SJCRH30 (cell line): Measurements from ENCODE around the gene MS4A8. TPM values are rescaled to one million over a fixed set of nuclear protein-coding genes. Genes with fewer than 3 reads are reported as not detected.
"Not testable (repeated sequence)": the region's sequence is repeated elsewhere in the genome, so short reads cannot be mapped to it uniquely, and the experiment has no call there.

Experiments used
- DNase-seq, 2 experiments: peaks; one replicate each; pipeline ENCODE4 v3.0.0-alpha.2; 2015 to 2020
- H3K27ac ChIP-seq: fragments of 250-450 bp; sonication (Bioruptor Pico); 2 replicates; pipeline ENCODE4 v1.5.1; 2020; ENCODE audit warnings: mild to moderate bottlenecking, moderate library complexity
- H3K27me3 ChIP-seq: fragments of 250-450 bp; sonication (Bioruptor Pico); 2 replicates; pipeline ENCODE4 v1.5.1; 2020; ENCODE audit warnings: mild to moderate bottlenecking, moderate library complexity
- H3K36me3 ChIP-seq: fragments of 250-450 bp; sonication (Bioruptor Pico); 2 replicates; pipeline ENCODE4 v1.5.1; 2020; ENCODE audit warnings: mild to moderate bottlenecking, moderate library complexity
- H3K4me1 ChIP-seq: fragments of 250-450 bp; sonication (Bioruptor Pico); 2 replicates; pipeline ENCODE4 v1.5.1; 2020; ENCODE audit warnings: mild to moderate bottlenecking, moderate library complexity
- H3K4me3 ChIP-seq: fragments of 250-450 bp; sonication (Bioruptor Pico); 2 replicates; pipeline ENCODE4 v1.5.1; 2020; ENCODE audit warnings: mild to moderate bottlenecking, moderate library complexity
- H3K9me3 ChIP-seq: fragments of 250-450 bp; sonication (Bioruptor Pico); replicated peaks from 2 replicates; pipeline ENCODE4 v1.5.1; 2020; ENCODE audit warnings: mild to moderate bottlenecking, moderate library complexity
- total RNA-seq: library from RNA; depleted of rRNA; stranded (reverse); fragments of >200 nt; shearing (Covaris generic); gene quantifications from 2 replicates; pipeline ENCODE4 v1.2.3, GENCODE V29; 2014

Gene MS4A8
- total RNA-seq, 1 experiment from 2014 or later = not detected

DNA sequence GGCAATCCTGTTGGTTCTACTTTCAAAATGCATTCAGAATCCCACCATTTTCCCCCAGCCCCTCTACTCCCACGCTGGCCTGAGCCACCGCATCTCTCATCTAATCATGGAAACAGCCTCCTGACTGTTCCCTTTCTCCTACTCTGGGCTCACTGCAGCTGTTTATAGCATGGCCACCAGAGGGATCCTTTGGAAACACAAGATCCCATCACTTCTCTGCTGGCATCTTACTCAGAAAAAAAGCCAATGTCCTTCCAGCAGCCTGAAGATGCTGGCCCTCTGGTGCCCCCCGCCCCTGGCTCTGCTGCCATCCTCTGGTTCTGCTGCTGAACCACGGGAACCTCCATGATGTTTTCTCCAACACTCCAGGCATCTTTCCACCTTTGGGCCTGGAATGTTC is 11.1 kb downstream of the MS4A8 start:
- Histone ChIP-seq H3K27me3 (no peaks in the 10 kb centered on the region), H3K4me3 (no peak overlapping the region), H3K4me1 (no peaks in the 10 kb centered on the region), H3K36me3 (no peaks in the 10 kb centered on the region), H3K27ac (no peak overlapping the region), H3K9me3 (no peaks in the 10 kb centered on the region)
- DNase-seq = no peak

DNA sequence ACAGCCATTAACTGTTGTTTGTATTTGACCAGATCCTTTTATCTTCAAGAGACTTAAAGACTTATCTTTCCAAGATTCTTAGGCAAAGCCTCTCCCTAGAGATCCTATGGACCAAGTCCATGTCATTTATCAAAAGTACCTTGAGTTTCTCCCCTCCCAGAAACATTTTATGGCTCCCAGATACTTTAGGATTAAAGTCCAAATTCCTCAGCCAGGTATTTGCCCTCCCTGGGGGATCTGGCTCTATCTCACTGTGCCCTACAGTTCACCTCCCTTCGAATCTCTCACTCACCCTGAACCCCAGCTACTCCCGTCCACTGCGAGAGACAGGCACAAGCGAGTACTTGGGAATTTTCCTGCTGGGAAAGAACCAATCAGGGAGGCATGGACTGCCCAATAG is 11.9 kb downstream of the MS4A8 start:
- Histone ChIP-seq H3K9me3 (no peaks in the 10 kb centered on the region), H3K27me3 (no peaks in the 10 kb centered on the region), H3K4me1 (no peaks in the 10 kb centered on the region), H3K4me3 (no peak overlapping the region), H3K36me3 (no peaks in the 10 kb centered on the region), H3K27ac (no peak overlapping the region)
- no peak for DNase-seq

DNA sequence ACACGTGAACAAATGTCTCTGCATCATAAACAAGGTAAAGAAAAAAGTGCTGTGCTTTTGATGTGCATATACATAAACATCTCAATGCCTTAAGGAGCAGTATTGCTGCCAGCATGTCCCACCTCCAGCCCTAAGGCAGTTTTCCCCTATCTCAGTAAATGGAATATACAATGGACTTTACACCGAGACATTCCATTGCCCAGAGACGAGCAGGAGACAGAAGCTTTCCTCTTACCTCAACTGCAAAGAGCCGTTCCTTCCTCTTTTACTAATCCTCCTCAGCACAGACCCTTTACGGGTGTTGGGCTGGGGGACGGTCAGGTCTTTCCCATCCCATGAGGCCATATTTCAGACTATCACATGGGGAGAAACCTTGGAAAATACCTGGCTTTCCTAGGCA is 14.0 kb downstream of the MS4A8 start:
- not testable (repeated sequence) for H3K27ac ChIP-seq, H3K9me3 ChIP-seq, H3K36me3 ChIP-seq, H3K27me3 ChIP-seq, H3K4me3 ChIP-seq, DNase-seq, H3K4me1 ChIP-seq

DNA sequence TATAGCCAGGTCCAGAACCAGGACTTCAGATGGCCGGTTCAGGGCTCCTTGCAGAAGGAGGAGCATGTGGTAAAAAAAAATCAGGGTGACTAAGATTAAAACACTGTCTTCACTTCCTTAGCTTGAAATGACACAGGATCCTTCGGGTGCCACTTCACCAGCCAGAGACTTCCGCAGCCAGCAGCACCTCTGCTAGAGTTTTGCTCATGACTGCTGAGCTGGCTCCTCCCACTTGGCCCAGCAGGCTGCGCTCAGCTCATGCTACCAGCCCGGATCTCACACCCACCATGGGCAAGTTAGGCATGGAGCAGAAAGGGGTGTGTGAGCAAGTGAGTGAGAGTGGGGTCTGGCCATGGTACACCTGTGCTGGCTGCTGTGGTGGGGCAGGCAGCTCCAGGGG is 18.5 kb downstream of the MS4A8 start:
- no peak for DNase-seq
- H3K27me3 ChIP-seq = no peaks in the 10 kb centered on the region; the same call in 1 of the 2 replicates
- no peak overlapping the region for H3K27ac ChIP-seq
- no peaks in the 10 kb centered on the region for H3K36me3 ChIP-seq
- no peak overlapping the region for H3K4me3 ChIP-seq
- no peaks in the 10 kb centered on the region for H3K9me3 ChIP-seq
- H3K4me1 ChIP-seq = no peaks in the 10 kb centered on the region

DNA sequence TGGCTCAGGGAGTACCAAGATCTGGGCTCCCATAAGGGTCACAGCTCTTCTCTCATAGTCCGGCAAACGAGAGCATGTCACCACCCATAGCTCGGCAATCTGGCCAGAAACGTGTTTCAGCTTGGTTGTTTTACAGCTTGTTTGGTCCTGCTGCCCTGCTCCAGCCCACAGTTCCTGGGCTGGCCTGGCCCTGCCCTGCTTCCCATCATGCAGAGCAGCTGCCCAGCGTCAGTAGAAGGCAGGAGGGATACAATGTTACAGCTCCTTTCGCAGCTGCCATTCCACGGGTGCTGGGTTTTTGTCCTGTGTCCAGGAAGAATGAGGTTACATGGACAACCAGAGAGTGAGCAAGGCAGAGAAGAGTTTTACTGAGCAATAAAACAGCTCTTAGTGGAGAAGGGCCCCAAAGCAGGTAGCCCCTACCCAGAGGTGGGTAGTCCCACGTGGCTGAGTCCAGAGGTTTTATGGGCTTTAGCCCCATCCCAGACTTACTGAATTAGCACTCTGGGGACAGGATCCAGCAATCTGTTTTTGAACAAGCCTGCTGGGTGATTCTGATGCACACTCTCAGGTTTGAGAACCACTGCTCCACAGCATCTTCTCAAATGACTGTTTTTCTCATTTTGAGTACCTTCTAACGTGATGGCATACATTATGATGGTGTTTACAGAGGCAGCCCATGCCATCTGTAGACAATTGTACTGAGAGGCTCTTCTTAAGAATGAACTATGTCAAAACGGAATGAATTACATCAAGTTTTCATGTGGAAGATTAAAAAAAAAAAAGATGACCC is 19.3 kb downstream of the MS4A8 start:
- H3K27me3 ChIP-seq = no peaks in the 10 kb centered on the region; the same call in 1 of the 2 replicates
- no peak overlapping the region for H3K27ac ChIP-seq
- no peak overlapping the region for H3K4me3 ChIP-seq
- H3K36me3 ChIP-seq = no peaks in the 10 kb centered on the region
- no peaks in the 10 kb centered on the region for H3K4me1 ChIP-seq
- H3K9me3 ChIP-seq = no peaks in the 10 kb centered on the region
- DNase-seq = no peak

DNA sequence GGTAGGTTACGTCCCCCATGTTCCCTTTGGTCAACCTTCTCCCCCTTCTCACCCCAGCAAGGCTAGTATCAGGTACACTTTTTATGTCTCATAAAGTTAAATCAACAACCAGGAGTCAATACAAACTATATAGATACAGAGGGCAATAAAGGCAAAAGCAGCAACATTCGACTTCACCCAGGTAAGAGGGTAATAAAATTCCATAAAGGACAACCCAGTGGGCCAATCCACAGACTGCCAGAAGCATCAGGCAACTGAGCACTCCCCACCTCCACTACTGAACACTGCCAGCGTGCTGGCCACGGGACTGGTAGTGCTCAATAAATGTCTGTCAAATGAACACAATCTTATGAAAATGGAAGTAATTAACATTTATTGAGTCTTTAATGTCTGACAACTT is 20.0 kb downstream of the MS4A8 start:
- no peaks in the 10 kb centered on the region for H3K9me3 ChIP-seq
- no peaks in the 10 kb centered on the region for H3K4me1 ChIP-seq
- DNase-seq = no peak
- H3K4me3 ChIP-seq = no peak overlapping the region
- no peaks in the 10 kb centered on the region; the same call in 1 of the 2 replicates for H3K27me3 ChIP-seq
- no peaks in the 10 kb centered on the region for H3K36me3 ChIP-seq
- H3K27ac ChIP-seq = no peak overlapping the region

DNA sequence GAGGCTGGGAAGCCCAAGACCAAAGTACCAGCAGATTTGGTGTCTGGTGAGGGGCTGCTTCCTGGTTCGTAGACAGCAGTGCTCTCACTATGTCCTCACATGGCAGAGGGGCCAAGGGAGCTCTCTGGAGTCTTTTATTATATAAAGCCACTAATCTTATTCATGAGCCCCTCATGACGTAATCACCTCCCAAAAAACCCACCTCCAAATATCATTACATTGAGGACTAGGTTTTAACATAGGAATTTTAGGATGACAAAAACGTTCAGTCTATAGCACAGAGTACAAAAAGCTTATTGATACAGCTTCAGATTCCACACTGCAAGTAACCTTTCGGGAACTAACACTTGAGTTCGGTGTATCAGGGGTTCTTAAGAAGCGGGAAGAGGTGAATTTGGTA is 21.0 kb downstream of the MS4A8 start:
- Histone ChIP-seq H3K36me3 (no peaks in the 10 kb centered on the region), H3K27me3 (no peaks in the 10 kb centered on the region; the same call in 1 of the 2 replicates), H3K9me3 (no peaks in the 10 kb centered on the region), H3K27ac (no peak overlapping the region), H3K4me1 (no peaks in the 10 kb centered on the region), H3K4me3 (no peak overlapping the region)
- no peak for DNase-seq

DNA sequence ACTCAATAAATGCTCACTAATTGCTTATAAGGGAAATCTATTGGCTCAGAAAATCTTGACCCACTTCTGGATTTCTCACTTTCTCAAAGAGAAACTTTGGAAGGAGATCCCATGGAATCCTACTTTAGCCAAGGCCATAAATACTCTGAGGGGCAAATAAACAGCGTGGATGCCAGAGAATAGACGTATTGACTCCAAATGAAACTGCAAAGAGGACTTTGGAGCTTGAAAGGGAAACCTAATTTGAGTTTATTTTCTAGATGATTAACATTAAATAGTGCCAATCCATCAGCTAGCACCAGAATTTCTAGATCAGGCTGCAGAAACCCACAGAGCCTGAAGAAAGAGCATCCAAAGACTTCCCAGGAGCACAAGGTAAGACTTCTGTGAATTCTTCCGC is 25.0 kb downstream of the MS4A8 start, which contains the start of gene MS4A18:
Gene MS4A18, plus strand, starts transcription at position 301 of the 400 bp plus-strand sequence.
- H3K4me1 ChIP-seq = no peaks in the 10 kb centered on the region
- H3K36me3 ChIP-seq = no peaks in the 10 kb centered on the region
- H3K9me3 ChIP-seq = no peaks in the 10 kb centered on the region
- H3K27ac ChIP-seq = no peak within 1 kb of the TSS
- no peaks in the 10 kb centered on the region; the same call in 1 of the 2 replicates for H3K27me3 ChIP-seq
- DNase-seq = no peak
- no peak within 1 kb of the TSS for H3K4me3 ChIP-seq

DNA sequence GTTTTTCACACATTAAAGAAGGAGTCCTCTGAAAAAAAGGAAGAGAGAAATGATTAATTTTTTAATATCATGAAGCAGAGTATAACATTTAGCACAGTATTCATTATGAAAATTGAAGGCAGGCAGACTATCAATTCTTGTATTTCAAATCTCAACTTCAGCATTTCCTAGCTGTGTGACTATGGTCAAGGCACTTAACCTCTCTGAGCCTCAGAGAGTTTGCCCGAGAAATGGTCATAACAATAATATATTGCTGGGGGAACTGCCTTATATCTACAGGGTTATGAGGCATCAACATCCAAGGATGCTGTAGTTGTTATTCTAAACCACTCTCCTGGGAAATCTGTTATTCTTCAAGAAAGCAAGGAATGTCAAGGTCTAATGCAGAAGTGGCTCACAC is 26.2 kb downstream of the MS4A8 start:
- H3K27ac ChIP-seq = no peak overlapping the region
- no peaks in the 10 kb centered on the region for H3K4me1 ChIP-seq
- DNase-seq = no peak
- no peaks in the 10 kb centered on the region; the same call in 1 of the 2 replicates for H3K27me3 ChIP-seq
- no peaks in the 10 kb centered on the region for H3K9me3 ChIP-seq
- no peaks in the 10 kb centered on the region for H3K36me3 ChIP-seq
- H3K4me3 ChIP-seq = no peak overlapping the region

DNA sequence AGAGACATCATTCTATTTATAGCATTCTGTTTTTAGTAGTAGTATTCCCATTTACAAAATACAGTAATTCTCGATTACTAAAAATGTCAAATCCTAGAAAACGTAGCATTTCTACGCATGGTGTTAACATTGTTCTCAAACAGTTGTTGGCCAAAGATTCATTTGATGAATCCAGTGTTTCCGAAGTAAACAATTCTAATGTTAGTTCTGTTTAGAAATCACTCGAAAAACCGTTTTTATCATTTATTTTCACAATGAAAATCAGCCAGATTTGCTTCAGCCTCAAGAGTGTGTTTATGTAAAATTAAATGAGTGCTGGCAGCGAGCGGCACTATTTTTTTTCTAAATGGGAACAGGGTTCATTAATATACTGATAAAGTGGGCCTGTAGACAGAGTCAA is 32.2 kb downstream of the MS4A8 start:
- Histone ChIP-seq H3K4me1 (no peaks in the 10 kb centered on the region), H3K9me3 (no peaks in the 10 kb centered on the region), H3K36me3 (no peaks in the 10 kb centered on the region), H3K4me3 (no peak overlapping the region), H3K27ac (no peak overlapping the region), H3K27me3 (no peaks in the 10 kb centered on the region)
- no peak for DNase-seq

DNA sequence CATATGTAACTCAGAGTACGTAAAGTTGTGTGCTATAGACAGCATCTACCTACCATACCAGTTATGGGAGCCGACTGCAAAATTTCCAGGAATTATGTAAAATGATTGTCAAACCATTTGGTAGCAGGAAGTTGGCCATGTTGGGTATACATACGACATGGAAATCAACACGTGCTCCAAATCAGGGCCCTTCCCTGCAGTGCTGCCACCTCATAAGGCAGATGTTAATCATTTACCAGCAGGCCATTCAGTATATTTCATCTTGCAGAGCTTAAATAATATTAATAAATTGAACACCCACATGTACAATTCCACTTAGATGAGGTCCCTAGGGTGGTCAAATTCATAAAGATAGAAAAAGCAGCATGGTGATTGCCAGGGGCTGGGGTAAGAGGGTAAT is 34.9 kb downstream of the MS4A8 start:
- DNase-seq = no peak
- H3K4me1 ChIP-seq = no peaks in the 10 kb centered on the region
- no peak overlapping the region for H3K27ac ChIP-seq

DNA sequence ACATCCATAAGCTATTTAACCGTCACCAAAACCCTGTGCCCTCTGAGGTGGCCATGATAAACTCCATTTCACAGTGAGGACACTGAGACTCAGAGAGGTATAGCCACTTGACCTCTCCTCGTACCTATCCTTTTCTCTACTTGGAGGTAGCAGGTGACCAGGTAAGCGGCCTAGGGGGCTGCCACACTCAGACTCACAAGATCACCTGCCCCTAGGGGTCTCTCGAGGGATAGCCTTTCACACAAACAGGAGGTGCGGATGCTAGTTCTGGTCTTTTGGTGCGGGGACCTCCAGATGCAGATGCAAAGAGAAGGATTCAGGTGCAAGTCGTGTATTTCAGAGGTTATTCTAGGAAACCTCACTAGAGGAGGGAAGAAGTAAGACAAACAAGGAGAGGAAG is 39.7 kb downstream of the MS4A8 start:
- Histone ChIP-seq H3K4me1 (no peaks in the 10 kb centered on the region), H3K27me3 (no peaks in the 10 kb centered on the region), H3K36me3 (no peaks in the 10 kb centered on the region), H3K27ac (no peak overlapping the region), H3K4me3 (no peak overlapping the region), H3K9me3 (no peaks in the 10 kb centered on the region)
- no peak for DNase-seq

More for the DNA sequence above, 34.9 kb downstream of the MS4A8 start:
- Histone ChIP-seq H3K9me3 (no peaks in the 10 kb centered on the region), H3K4me3 (no peak overlapping the region), H3K36me3 (no peaks in the 10 kb centered on the region), H3K27me3 (no peaks in the 10 kb centered on the region)

DNA sequence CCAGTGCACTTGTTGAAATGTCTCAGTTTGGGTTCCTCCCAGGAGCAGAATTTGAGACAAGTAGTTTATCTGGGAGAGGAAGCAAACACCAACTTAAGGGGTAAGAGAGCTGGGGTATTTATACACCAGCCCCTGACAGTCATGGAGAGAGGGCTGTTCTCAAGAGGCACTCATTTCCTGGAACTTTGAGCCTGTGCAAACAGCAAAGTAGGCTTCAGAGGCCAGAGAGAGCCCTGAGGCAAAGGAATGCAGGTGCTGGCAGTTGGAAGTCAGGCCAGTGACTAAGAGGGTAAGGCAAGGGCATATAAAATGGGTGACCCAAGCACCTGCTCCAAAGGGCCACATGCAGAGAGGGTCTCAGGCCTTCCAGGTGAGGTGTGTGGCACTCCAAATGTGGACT is 41.2 kb downstream of the MS4A8 start:
- H3K4me3 ChIP-seq = no peak overlapping the region
- DNase-seq = no peak
- H3K4me1 ChIP-seq = no peaks in the 10 kb centered on the region
- no peaks in the 10 kb centered on the region for H3K27me3 ChIP-seq
- no peak overlapping the region for H3K27ac ChIP-seq
- H3K36me3 ChIP-seq = no peaks in the 10 kb centered on the region
- H3K9me3 ChIP-seq = no peaks in the 10 kb centered on the region

DNA sequence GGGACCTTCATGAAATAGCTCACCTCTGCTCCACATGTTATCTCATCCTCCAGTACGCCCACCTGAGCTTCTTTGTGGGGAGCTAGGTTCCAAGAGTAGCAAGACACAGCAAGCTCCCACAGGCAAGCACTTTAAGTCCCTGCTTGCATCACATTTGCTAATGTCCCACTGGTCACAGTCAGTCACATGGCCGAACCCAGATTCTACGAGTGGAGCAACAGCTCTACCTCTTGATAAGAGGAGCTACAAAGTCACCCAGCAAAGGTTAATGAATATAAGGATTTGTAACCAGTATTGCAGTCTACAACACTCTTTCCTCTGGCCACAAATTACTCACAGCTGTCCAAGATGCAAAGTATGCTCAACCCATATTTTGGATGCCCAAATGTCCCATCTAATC is 42.0 kb downstream of the MS4A8 start:
- H3K9me3 ChIP-seq = no peaks in the 10 kb centered on the region
- H3K4me1 ChIP-seq = no peaks in the 10 kb centered on the region
- H3K27me3 ChIP-seq = no peaks in the 10 kb centered on the region
- no peak for DNase-seq
- H3K27ac ChIP-seq = no peak overlapping the region
- H3K36me3 ChIP-seq = no peaks in the 10 kb centered on the region
- H3K4me3 ChIP-seq = no peak overlapping the region

DNA sequence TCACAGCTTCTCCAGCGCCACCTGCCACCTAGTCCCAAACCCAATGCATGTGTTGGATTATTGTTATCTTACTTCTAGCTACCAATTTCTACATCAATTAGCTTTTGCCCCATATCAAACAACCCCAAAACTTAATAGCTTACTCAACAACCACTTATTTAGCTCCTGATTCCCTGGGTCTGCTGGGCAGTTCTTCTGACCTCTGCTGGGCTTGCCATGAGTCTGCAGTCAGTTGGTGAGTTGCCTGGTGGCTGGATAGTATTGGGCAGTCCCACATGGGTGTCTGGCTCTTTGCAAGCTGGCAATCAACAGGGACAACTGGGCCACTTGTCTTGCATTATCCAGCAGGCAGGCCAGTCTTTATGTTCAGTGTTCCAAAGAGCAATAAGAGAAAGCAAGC is 43.6 kb downstream of the MS4A8 start:
- Histone ChIP-seq H3K4me3 (no peak overlapping the region), H3K27ac (no peak overlapping the region), H3K4me1 (no peaks in the 10 kb centered on the region), H3K27me3 (no peaks in the 10 kb centered on the region), H3K9me3 (no peaks in the 10 kb centered on the region), H3K36me3 (no peaks in the 10 kb centered on the region)
- no peak for DNase-seq

DNA sequence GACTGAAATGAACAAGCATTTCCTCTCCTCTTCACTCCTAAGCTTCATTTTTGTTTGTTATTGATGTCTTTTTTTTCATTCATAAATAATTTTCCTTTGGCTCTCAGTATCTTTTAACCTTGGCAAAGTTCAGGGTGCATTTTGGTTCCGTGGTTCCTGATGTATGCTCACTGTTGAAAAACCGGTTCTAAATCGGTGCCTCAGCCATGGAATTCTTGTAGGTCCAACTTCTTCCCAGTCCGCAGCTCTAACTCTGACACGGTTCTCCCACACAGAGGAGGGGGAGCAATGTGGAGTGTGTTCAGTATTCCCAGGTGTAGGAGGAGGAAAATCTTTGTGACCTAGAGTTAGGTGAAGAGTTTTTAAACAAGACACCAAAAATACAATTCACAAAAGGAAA is 44.7 kb downstream of the MS4A8 start:
- DNase-seq = no peak
- Histone ChIP-seq H3K27ac (no peak overlapping the region), H3K9me3 (no peaks in the 10 kb centered on the region), H3K4me3 (no peak overlapping the region), H3K4me1 (no peaks in the 10 kb centered on the region), H3K36me3 (no peaks in the 10 kb centered on the region), H3K27me3 (no peaks in the 10 kb centered on the region)
